HG03520 (cell line): ENCODE results near the gene DNAH6.
"Not testable (repeated sequence)": the region's sequence is repeated elsewhere in the genome, so short reads cannot be mapped to it uniquely, and the experiment has no call there.

Experiments used
- ATAC-seq: cut with Tn5 transposase; IDR thresholded peaks from one replicate; pipeline ENCODE4 v1.9.1; 2021; ENCODE audit warnings: mild to moderate bottlenecking, moderate library complexity; ENCODE audit not compliant: unreplicated experiment

The DNAH6 gene

GRCh38 chr2:84498150-84498799, 18.0 kb upstream of the DNAH6 start:
- ATAC-seq, result no peak

- ATAC-seq, result not testable (repeated sequence)
Observed at GRCh38 chr2:84511024-84511423, 5.3 kb upstream of the DNAH6 start.

- ATAC-seq, result no peak
Observed at GRCh38 chr2:84515788-84516187, 510 bp upstream of the DNAH6 start.

GRCh38 chr2:84519332-84519957, 3.1 kb downstream of the DNAH6 start:
- no peak for ATAC-seq

GRCh38 chr2:84526562-84526961, 10.3 kb downstream of the DNAH6 start:
- no peak for ATAC-seq

GRCh38 chr2:84527137-84528129, 11.1 kb downstream of the DNAH6 start:
- ATAC-seq, result no peak

GRCh38 chr2:84532291-84532690, 16.0 kb downstream of the DNAH6 start:
- no peak for ATAC-seq

- ATAC-seq, result no peak
Observed at GRCh38 chr2:84534225-84534624, 17.9 kb downstream of the DNAH6 start.

- ATAC-seq, result no peak
Observed at GRCh38 chr2:84537251-84537650, 21.0 kb downstream of the DNAH6 start.

- no peak for ATAC-seq
Observed at GRCh38 chr2:84539729-84540128, 23.4 kb downstream of the DNAH6 start.

GRCh38 chr2:84545005-84545404, 28.7 kb downstream of the DNAH6 start:
- ATAC-seq, result no peak

GRCh38 chr2:84546551-84546950, 30.3 kb downstream of the DNAH6 start:
- no peak for ATAC-seq

- ATAC-seq, result no peak
Observed at GRCh38 chr2:84548303-84548702, 32.0 kb downstream of the DNAH6 start.

- no peak for ATAC-seq
Observed at GRCh38 chr2:84550916-84551315, 34.6 kb downstream of the DNAH6 start.

- not testable (repeated sequence) for ATAC-seq
Observed at GRCh38 chr2:84551526-84551925, 35.2 kb downstream of the DNAH6 start.

GRCh38 chr2:84556190-84556589, 39.9 kb downstream of the DNAH6 start:
- ATAC-seq, result peak; percentile 89

- no peak for ATAC-seq
Observed at GRCh38 chr2:84559838-84560237, 43.5 kb downstream of the DNAH6 start.

- no peak for ATAC-seq
Observed at GRCh38 chr2:84579661-84580060, 63.4 kb downstream of the DNAH6 start.

- ATAC-seq, result no peak
Observed at GRCh38 chr2:84603911-84604310, 87.6 kb downstream of the DNAH6 start.

GRCh38 chr2:84613082-84613481, 96.8 kb downstream of the DNAH6 start:
- ATAC-seq, result no peak

- ATAC-seq, result no peak
Observed at GRCh38 chr2:84619794-84620371, 103.6 kb downstream of the DNAH6 start.
